ENCODE results near the gene TMEM163.

Gene TMEM163

DNA sequence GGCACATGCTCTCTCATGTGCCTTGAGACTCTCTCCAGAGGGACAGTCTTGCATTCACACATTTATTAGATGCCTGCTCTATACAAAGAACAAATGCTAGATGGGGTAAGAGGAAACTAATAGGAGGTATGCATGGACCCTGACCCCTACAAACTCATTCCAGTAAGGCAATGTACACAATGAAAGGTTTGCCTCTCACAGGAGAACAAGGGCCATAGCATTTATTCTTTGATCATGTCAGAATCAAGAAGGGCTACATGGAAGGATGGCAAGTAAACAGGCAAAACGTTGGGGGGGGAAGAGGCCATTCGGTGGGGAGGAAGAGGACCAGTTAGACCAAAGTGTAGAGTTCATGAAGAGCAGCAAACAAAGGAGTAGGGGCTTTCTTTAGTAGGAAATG is 130.2 kb downstream of the TMEM163 start:
- Histone ChIP-seq H3K4me1 (ENCODE audit: insufficient read depth, low read length, severe bottlenecking) (no peaks in the 10 kb centered on the region), H3F3A (ENCODE audit: insufficient read depth, low read length) (no peaks in the 10 kb centered on the region), H3K27ac (ENCODE audit: low read depth, low read length, poor library complexity, severe bottlenecking) (no peak overlapping the region), H3K4me2 (ENCODE audit: low read length) (no peak overlapping the region), H4K20me1 (ENCODE audit: insufficient read depth, low read length) (no peaks in the 10 kb centered on the region), H3K9ac (ENCODE audit: low read length) (no peak overlapping the region), H2AFZ (ENCODE audit: low read length) (no peak overlapping the region), H3K9me2 (ENCODE audit: low read depth, low read length) (no peaks in the 10 kb centered on the region), H3K36me3 (ENCODE audit: insufficient read depth, low read length) (no peaks in the 10 kb centered on the region), H3K4me3 (ENCODE audit: low read depth, low read length, poor library complexity, severe bottlenecking) (no peak overlapping the region), H3K27me3 (ENCODE audit: insufficient read depth, low read length) (no peaks in the 10 kb centered on the region), H3K79me2 (ENCODE audit: insufficient read depth, low read length) (no peaks in the 10 kb centered on the region), H3K9me3 (ENCODE audit: low read length) (0 out of 2 replicates have a peak, but pooled peaks cover 3% of the 10 kb centered on the region)
- no peak for TF ChIP-seq EZH2 (IDR thresholded peaks at IDR 0.05; ENCODE audit: borderline replicate concordance, low read length)
- TF ChIP-seq, protein P1, sequence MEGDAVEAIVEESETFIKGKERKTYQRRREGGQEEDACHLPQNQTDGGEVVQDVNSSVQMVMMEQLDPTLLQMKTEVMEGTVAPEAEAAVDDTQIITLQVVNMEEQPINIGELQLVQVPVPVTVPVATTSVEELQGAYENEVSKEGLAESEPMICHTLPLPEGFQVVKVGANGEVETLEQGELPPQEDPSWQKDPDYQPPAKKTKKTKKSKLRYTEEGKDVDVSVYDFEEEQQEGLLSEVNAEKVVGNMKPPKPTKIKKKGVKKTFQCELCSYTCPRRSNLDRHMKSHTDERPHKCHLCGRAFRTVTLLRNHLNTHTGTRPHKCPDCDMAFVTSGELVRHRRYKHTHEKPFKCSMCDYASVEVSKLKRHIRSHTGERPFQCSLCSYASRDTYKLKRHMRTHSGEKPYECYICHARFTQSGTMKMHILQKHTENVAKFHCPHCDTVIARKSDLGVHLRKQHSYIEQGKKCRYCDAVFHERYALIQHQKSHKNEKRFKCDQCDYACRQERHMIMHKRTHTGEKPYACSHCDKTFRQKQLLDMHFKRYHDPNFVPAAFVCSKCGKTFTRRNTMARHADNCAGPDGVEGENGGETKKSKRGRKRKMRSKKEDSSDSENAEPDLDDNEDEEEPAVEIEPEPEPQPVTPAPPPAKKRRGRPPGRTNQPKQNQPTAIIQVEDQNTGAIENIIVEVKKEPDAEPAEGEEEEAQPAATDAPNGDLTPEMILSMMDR (IDR thresholded peaks at IDR 0.05; ENCODE audit: low read length) = no peak

DNA sequence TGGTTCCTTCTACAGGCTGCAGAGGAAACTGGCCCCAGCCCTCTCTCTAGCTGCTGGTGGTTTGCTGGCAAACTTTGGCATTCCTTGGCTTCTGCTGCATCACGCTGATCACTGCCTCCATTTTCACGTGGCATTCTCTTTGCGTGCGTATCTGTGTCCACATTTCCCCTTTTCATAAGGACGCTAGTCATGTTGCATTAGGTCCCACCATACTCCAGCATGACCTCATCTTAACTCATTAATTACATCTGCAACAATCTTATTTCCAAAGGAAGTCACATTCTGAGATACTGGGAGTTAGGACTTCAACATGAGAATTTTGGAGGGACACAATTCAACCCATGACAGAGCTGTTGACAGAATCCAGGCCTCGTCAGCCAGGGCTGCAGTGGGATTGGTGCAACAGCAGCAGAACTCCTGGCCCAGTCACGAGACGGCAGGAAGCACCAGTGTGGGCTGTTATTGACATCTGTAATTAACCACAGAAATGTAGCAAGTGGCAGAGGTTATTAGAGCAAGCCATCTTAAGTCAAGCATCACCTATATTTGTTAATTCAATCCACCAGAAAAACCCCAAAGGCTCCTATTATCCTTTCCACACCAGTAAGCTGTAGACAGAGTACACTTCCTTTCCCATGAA is 132.4 kb downstream of the TMEM163 start:
- 0 out of 2 replicates have a peak, but pooled peaks cover 3% of the 10 kb centered on the region for H3K9me3 ChIP-seq (ENCODE audit: low read length)
- no peaks in the 10 kb centered on the region for H3F3A ChIP-seq (ENCODE audit: insufficient read depth, low read length)
- H3K79me2 ChIP-seq (ENCODE audit: insufficient read depth, low read length) = no peaks in the 10 kb centered on the region
- no peak overlapping the region for H3K27ac ChIP-seq (ENCODE audit: low read depth, low read length, poor library complexity, severe bottlenecking)
- no peaks in the 10 kb centered on the region for H3K27me3 ChIP-seq (ENCODE audit: insufficient read depth, low read length)
- H3K9ac ChIP-seq (ENCODE audit: low read length) = no peak overlapping the region
- H3K36me3 ChIP-seq (ENCODE audit: insufficient read depth, low read length) = no peaks in the 10 kb centered on the region
- no peak overlapping the region for H2AFZ ChIP-seq (ENCODE audit: low read length)
- TF ChIP-seq, protein P1 (IDR thresholded peaks at IDR 0.05; ENCODE audit: low read length) = no peak
- no peak overlapping the region for H3K4me3 ChIP-seq (ENCODE audit: low read depth, low read length, poor library complexity, severe bottlenecking)
- H4K20me1 ChIP-seq (ENCODE audit: insufficient read depth, low read length) = no peaks in the 10 kb centered on the region
- H3K9me2 ChIP-seq (ENCODE audit: low read depth, low read length) = no peaks in the 10 kb centered on the region
- no peak overlapping the region for H3K4me2 ChIP-seq (ENCODE audit: low read length)
- H3K4me1 ChIP-seq (ENCODE audit: insufficient read depth, low read length, severe bottlenecking) = no peaks in the 10 kb centered on the region

DNA sequence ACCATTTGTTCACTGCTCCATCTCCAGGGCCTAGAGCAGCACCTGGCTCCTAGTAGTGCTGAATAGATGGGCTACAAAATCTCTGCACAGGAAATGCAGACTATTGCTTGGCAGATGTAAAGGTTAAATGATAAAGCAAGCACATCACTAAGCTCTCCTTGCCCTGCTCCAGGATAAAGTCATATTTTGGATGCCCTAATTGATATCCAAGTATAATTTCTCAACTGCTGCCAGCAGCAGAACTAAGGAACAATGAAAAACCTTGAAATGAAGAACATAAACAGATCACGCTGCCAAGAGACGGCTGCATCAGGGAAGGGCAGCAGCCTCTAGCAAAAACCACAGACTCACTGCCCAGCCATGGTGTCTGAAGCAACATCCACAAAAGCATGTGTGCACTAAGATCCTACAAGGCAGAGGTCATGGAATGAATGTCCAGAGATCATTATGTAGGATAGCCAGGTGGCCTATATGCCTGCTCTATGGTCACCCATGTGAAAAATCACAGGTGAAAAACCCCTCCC is 134.7 kb downstream of the TMEM163 start:
- H3K36me3 ChIP-seq (ENCODE audit: insufficient read depth, low read length) = no peaks in the 10 kb centered on the region
- H2AFZ ChIP-seq (ENCODE audit: low read length) = no peak overlapping the region
- no peak overlapping the region for H3K27ac ChIP-seq (ENCODE audit: low read depth, low read length, poor library complexity, severe bottlenecking)
- no peak overlapping the region for H3K4me2 ChIP-seq (ENCODE audit: low read length)
- H3K27me3 ChIP-seq (ENCODE audit: insufficient read depth, low read length) = no peaks in the 10 kb centered on the region
- TF ChIP-seq EZH2 (IDR thresholded peaks at IDR 0.05; ENCODE audit: borderline replicate concordance, low read length) = no peak
- TF ChIP-seq, protein P1 (IDR thresholded peaks at IDR 0.05; ENCODE audit: low read length) = no peak
- no peaks in the 10 kb centered on the region for H3K9me2 ChIP-seq (ENCODE audit: low read depth, low read length)
- no peaks in the 10 kb centered on the region for H4K20me1 ChIP-seq (ENCODE audit: insufficient read depth, low read length)
- H3K4me3 ChIP-seq (ENCODE audit: low read depth, low read length, poor library complexity, severe bottlenecking) = no peak overlapping the region
- no peaks in the 10 kb centered on the region for H3K79me2 ChIP-seq (ENCODE audit: insufficient read depth, low read length)
- no peaks in the 10 kb centered on the region for H3K4me1 ChIP-seq (ENCODE audit: insufficient read depth, low read length, severe bottlenecking)
- H3F3A ChIP-seq (ENCODE audit: insufficient read depth, low read length) = no peaks in the 10 kb centered on the region
- no peak overlapping the region for H3K9ac ChIP-seq (ENCODE audit: low read length)
- no peaks in the 10 kb centered on the region for H3K9me3 ChIP-seq (ENCODE audit: low read length)

Data from OCI-LY1 (cell line).